HG03378 (cell line): ENCODE results near the gene WNT2.
A peak's percentile ranks its signal among the peaks of the same experiment; 100 is the strongest.

Experiments used
- ATAC-seq: cut with Tn5 transposase; IDR thresholded peaks from one replicate; pipeline ENCODE4 v1.9.1; 2021; ENCODE audit warnings: mild to moderate bottlenecking, moderate library complexity; ENCODE audit not compliant: unreplicated experiment

WNT2 gene

DNA sequence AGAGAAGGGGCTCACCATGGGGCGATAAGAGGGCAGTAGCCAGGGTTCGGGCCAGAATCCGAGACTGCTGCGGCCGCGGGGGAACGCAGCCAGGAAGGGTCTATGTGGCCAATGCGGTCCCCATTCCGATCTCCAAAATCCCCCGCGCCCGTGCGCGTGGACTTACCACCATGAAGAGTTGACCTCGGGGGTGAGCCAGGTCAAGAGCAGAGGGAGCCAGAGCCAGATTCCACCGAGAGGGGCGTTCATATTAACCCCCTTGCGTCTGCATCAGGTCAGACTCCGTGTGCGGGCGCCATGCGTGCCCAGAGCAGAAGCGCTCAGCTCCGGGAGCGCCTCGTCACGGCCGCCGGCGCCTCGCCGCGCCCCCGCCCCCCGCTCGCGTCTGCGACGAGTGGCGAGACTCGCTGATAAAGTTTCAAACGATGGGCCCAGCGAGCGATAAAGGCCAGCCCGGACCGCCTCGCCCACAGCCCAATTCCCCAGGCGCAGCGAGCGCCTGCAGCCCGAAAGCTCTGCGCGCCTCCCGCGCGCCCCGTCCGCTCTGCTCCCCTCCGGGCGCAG is at the start of gene WNT2:
TSS of gene WNT2 (minus strand) at position 318 of the 564 bp plus-strand sequence. CDS start at position 249, 69 bp downstream.
- ATAC-seq: no peak

- no peak for ATAC-seq
Observed at GRCh38 chr7:117372073-117372472, 49.2 kb upstream of the WNT2 start.

- ATAC-seq: no peak
Observed at GRCh38 chr7:117364339-117365080, 41.7 kb upstream of the WNT2 start.

GRCh38 chr7:117362294-117362888 is 39.5 kb upstream of the WNT2 start:
- ATAC-seq: no peak

DNA sequence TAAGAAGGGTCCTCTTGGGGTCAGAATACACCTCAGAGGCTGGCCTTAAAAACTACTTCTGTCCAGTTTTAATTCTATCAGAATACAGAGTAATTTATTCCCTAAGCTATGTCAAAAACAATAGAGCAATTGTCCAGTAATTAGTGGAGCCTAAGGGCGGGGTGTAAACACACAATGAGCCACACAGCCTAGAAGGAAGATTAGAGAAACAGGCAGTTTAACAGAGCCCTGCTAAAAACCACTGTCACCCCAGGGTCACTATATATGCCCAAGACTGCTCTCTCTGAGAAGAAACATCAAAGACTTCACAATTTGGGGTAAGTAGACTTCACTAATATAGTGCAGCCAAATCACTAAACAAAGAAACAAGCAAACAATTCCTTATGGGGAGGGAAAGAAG is 27.2 kb upstream of the WNT2 start:
- ATAC-seq: no peak

DNA sequence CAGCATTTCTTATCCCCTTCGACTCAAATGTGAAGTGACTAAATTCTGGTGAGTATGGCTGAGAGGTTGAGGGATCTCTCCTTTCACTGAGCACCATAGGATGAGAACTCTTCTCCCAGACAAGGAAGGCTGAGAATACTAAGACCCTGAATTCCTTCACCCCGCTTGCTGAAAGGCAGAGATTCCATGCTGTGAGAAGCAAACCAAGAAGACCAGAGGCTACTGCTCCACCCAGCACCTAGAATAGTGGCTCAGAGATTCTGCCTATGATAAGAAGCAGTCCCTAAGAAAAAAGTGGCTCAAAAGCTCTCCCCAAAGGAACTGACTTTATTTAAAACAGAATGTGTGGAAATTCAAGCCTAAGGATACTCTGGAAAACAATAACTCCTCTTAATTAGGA is 26.7 kb upstream of the WNT2 start:
- no peak for ATAC-seq

DNA sequence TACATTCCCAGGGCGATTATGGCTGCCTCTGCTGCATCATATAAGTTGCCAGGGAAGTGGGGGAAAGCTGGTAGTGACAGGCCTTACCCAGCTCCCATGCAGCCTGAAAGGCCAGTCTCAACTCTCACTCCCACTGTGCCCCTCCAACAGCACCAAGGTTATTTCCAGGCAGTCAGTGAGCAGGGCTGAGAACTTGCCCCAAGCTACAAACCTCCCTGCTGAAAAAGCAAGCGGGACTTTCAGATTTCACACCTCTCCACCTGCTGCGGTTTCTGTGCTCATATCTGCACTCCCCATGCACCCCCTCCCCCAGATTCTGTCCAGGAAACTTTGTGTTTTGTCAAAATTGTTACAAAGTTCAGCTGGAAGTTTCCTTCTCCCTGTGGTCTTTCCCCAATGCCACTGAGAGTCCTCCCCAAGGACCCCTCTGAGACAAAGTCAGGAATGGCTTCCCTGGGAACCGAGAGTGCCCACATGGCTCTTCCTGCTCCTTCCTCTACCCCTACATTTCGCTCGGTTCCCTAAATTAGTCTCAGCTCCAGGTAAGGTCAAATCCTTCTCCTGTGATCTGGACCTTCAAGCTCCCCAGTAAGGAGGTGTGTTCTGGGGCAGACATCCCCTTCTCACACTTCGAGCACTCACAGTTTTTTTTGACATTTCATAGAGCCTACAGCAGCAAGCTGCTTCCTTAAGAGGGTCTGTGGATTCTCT is 25.3 kb upstream of the WNT2 start:
- peak; percentile 90 for ATAC-seq

GRCh38 chr7:117347480-117347879 is 24.6 kb upstream of the WNT2 start:
- ATAC-seq: peak; percentile 26

- no peak for ATAC-seq
Observed at GRCh38 chr7:117346161-117346560, 23.3 kb upstream of the WNT2 start.

DNA sequence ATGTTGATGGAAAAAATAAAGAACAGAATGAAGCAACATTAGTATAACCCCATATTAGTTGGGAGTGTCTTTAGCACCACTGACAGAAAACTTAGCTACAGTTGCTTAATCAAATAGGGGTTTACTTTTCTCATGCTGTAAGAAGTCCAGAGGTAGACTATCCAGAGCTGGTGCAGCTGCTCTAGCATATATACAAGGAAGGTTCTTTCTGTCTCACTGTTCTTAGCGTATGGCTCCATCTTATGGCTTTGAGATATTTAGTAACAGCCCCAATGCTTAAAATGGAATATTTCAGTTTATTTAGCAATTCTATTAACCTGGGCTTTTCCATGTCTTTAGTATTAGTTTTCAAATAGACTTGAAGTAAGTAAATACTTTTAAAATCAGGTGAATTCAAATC is 15.2 kb upstream of the WNT2 start:
- no peak for ATAC-seq

DNA sequence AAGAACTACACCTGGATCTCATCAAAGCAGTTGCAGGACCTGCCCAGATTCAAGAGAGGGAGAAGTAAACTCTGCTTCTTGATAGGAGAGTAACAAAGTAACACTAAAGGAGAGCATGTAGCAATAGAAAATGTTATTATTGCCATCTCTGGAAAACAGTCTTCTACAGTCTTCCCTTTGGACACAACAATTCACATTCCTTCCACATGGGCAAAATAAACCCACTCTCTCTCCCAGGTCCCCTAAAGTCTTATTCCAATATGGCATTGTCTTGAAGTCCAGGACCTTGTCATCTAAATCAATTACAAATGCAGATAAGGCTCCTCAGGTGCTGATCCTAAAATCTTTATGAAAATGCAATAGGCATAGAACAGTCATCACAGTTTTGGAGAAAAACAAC is 10.3 kb upstream of the WNT2 start:
- ATAC-seq: no peak

GRCh38 chr7:117332031-117332430 is 9.2 kb upstream of the WNT2 start:
- ATAC-seq: no peak

GRCh38 chr7:117325836-117326235 is 3.0 kb upstream of the WNT2 start:
- no peak for ATAC-seq

DNA sequence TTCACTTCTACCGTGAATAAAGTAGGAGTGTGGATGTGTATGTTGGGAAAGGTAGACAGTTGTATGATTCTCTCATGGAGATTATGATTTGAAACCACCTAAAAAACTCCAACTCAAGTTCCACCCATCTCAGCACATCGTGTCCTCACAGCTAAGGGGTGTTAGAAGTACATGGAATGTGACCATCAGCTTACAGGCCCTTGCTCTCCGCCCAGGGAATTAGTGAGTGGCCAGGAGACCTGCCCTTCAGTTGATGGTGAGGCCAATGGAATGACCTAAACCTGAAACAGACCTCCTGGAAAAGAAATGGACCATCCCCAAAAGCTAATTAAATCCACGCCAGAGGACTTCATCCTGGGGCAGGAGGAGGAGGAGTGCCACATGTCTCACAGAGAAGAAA is 2.1 kb upstream of the WNT2 start:
- no peak for ATAC-seq

DNA sequence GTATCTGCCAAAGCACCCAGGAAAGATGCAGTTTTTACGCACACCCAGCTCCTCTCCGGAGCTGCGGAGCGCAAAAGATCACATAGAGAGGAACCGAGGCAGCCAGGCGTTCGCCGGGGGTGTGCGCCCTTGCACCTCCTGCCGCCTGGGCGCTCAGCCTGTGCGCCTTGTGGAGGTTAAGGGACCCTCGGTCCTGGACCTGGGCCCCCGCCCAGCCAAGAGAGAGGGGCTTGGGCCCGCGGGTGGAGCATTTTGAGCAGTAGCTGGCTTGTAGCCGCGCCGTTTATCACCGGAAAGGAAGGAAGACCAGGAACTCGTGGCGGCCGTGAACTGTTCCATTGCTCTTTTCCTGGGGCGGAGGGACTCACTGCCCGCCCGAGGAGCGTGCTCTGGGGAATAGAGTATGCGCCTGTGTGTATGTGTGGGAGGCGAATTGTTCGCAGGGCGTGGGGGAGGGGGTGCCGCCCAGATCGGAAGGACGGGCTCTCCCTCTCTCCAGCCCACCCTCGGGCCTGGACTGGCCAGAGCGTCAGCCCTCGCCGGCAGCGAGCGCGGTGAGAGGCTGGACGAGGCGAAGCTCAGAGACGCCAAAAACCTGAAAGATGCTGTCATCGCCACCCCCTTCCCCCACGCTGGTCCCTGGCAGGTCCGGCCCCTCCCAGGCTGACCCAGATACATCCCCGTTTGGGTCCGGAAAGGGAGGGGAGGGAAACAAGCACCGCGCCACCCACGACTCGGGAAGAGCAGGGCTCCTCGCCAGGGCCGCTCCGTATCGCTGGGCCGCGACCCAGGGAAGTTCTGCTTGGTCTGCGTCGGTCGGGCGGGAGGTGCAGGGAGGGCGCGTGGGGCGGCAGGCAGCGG is 1.2 kb upstream of the WNT2 start:
- no peak for ATAC-seq

- no peak for ATAC-seq
Observed at GRCh38 chr7:117323305-117323850, 520 bp upstream of the WNT2 start.

DNA sequence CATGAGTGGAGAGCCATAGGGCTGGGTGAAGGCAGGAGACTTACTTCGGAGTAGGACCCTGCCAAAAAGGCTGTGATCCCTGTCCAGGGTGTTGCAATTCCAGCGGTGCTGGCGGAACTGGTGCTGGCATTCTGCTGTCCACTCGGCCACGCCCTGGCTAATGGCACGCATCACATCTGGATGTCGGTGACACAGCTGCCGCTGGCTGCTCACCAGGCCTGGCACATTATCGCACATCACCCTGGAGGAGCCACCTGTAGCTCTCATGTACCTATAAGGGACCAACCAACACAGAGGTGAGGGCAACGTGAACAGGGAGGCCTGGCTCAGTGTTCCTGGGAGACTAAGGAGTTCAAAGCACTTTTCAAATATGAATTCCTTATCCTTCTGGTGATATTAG is 2.3 kb downstream of the WNT2 start:
- ATAC-seq: no peak

- no peak for ATAC-seq
Observed at GRCh38 chr7:117319181-117319580, 3.7 kb downstream of the WNT2 start.

GRCh38 chr7:117313582-117313981 is 9.3 kb downstream of the WNT2 start:
- ATAC-seq: no peak
